ENCODE results near the gene PGK1. TPM values are rescaled to one million over a fixed set of nuclear protein-coding genes. Genes with fewer than 3 reads are reported as not detected.
A peak's percentile ranks its signal among the peaks of the same experiment; 100 is the strongest.

Gene PGK1
- total and polyA plus RNA-seq, 9 of the 15 experiments (the other 6 are each of a cell fraction or from before 2014, with no cell fraction given): 199 to 1,378 (median 378) TPM

DNA sequence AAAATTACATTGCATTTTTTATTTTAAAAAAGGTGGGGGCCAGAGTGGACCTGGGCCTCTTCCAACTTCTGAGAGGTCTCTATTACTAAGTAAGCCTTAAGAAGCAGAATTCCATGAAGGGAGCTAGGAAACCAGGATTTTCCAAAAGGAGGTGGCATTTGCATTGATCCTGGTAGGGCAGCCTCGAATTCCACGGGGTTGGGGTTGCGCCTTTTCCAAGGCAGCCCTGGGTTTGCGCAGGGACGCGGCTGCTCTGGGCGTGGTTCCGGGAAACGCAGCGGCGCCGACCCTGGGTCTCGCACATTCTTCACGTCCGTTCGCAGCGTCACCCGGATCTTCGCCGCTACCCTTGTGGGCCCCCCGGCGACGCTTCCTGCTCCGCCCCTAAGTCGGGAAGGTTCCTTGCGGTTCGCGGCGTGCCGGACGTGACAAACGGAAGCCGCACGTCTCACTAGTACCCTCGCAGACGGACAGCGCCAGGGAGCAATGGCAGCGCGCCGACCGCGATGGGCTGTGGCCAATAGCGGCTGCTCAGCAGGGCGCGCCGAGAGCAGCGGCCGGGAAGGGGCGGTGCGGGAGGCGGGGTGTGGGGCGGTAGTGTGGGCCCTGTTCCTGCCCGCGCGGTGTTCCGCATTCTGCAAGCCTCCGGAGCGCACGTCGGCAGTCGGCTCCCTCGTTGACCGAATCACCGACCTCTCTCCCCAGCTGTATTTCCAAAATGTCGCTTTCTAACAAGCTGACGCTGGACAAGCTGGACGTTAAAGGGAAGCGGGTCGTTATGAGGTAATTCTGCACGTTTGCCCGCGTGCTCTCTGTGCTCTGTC lies at the start of gene PGK1 (continued):
- TF ChIP-seq HDAC8 (tag; IDR thresholded peaks at IDR 0.05) (no peak), PHF20 (IDR thresholded peaks at IDR 0.05; ENCODE audit: partially characterized antibody) (peak; percentile 59), FIP1L1 (IDR thresholded peaks at IDR 0.05; ENCODE audit: low read depth, low read length, poor library complexity, severe bottlenecking) (peak; percentile 42), KDM4B (IDR thresholded peaks at IDR 0.05; ENCODE audit: borderline replicate concordance in 2 of 2, low read depth in 1 of 2) (peak in 1 of 2 experiments; percentile 60; a peak in 1 of 4 replicates), L3MBTL2 (IDR thresholded peaks at IDR 0.05) (peak; percentile 84), NCOA6 (IDR thresholded peaks at IDR 0.05) (no peak; the same call in 1 of the 2 replicates), EHMT2 (IDR thresholded peaks at IDR 0.05) (no peak), SRF (CRISPR knock-in tag; IDR thresholded peaks at IDR 0.05) (peak in 1 of 2 experiments; percentile 72; a peak in 2 of 4 replicates), BACH1 (tag; IDR thresholded peaks at IDR 0.05) (no peak), CHD2 (IDR thresholded peaks at IDR 0.05; ENCODE audit: low read depth, low read length) (peak; percentile 72)
- TF ChIP-seq, protein P1, sequence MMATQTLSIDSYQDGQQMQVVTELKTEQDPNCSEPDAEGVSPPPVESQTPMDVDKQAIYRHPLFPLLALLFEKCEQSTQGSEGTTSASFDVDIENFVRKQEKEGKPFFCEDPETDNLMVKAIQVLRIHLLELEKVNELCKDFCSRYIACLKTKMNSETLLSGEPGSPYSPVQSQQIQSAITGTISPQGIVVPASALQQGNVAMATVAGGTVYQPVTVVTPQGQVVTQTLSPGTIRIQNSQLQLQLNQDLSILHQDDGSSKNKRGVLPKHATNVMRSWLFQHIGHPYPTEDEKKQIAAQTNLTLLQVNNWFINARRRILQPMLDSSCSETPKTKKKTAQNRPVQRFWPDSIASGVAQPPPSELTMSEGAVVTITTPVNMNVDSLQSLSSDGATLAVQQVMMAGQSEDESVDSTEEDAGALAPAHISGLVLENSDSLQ (IDR thresholded peaks at IDR 0.05): peak; percentile 99
- TF ChIP-seq, protein P2, sequence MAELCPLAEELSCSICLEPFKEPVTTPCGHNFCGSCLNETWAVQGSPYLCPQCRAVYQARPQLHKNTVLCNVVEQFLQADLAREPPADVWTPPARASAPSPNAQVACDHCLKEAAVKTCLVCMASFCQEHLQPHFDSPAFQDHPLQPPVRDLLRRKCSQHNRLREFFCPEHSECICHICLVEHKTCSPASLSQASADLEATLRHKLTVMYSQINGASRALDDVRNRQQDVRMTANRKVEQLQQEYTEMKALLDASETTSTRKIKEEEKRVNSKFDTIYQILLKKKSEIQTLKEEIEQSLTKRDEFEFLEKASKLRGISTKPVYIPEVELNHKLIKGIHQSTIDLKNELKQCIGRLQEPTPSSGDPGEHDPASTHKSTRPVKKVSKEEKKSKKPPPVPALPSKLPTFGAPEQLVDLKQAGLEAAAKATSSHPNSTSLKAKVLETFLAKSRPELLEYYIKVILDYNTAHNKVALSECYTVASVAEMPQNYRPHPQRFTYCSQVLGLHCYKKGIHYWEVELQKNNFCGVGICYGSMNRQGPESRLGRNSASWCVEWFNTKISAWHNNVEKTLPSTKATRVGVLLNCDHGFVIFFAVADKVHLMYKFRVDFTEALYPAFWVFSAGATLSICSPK (IDR thresholded peaks at IDR 0.05; ENCODE audit: borderline replicate concordance): no peak
- TF ChIP-seq, protein P3, sequence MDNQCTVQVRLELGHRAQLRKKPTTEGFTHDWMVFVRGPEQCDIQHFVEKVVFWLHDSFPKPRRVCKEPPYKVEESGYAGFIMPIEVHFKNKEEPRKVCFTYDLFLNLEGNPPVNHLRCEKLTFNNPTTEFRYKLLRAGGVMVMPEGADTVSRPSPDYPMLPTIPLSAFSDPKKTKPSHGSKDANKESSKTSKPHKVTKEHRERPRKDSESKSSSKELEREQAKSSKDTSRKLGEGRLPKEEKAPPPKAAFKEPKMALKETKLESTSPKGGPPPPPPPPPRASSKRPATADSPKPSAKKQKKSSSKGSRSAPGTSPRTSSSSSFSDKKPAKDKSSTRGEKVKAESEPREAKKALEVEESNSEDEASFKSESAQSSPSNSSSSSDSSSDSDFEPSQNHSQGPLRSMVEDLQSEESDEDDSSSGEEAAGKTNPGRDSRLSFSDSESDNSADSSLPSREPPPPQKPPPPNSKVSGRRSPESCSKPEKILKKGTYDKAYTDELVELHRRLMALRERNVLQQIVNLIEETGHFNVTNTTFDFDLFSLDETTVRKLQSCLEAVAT (IDR thresholded peaks at IDR 0.05): peak in 1 of 2 experiments; percentile 21; a peak in 1 of 4 replicates
- TF ChIP-seq, protein P4, sequence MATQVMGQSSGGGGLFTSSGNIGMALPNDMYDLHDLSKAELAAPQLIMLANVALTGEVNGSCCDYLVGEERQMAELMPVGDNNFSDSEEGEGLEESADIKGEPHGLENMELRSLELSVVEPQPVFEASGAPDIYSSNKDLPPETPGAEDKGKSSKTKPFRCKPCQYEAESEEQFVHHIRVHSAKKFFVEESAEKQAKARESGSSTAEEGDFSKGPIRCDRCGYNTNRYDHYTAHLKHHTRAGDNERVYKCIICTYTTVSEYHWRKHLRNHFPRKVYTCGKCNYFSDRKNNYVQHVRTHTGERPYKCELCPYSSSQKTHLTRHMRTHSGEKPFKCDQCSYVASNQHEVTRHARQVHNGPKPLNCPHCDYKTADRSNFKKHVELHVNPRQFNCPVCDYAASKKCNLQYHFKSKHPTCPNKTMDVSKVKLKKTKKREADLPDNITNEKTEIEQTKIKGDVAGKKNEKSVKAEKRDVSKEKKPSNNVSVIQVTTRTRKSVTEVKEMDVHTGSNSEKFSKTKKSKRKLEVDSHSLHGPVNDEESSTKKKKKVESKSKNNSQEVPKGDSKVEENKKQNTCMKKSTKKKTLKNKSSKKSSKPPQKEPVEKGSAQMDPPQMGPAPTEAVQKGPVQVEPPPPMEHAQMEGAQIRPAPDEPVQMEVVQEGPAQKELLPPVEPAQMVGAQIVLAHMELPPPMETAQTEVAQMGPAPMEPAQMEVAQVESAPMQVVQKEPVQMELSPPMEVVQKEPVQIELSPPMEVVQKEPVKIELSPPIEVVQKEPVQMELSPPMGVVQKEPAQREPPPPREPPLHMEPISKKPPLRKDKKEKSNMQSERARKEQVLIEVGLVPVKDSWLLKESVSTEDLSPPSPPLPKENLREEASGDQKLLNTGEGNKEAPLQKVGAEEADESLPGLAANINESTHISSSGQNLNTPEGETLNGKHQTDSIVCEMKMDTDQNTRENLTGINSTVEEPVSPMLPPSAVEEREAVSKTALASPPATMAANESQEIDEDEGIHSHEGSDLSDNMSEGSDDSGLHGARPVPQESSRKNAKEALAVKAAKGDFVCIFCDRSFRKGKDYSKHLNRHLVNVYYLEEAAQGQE (IDR thresholded peaks at IDR 0.05; ENCODE audit: borderline replicate concordance): peak; percentile 14; the same call in 1 of the 2 replicates
- TF ChIP-seq, protein P4 (CRISPR knock-in tag; IDR thresholded peaks at IDR 0.05; ENCODE audit: low read depth): no peak

All from K562 (cell line).